Astrocyte (in vitro differentiated cells and primary cell): ENCODE results near the gene SLC6A13. TPM values are rescaled to one million over a fixed set of nuclear protein-coding genes. Genes with fewer than 3 reads are reported as not detected.
A peak's percentile ranks its signal among the peaks of the same experiment; 100 is the strongest.

Source experiments
- DNase-seq: peaks from one replicate; pipeline ENCODE4 v3.0.0-alpha.2; 2010; ENCODE audit warnings: low read depth
- FAIRE-seq: peaks from 2 replicates; lab custom pipeline; 2011; peaks lifted over from hg19 to GRCh38; lab: Jason Lieb, UNC
- H2AFZ ChIP-seq: 2 replicates; pipeline ENCODE4 v1.6.0; 2012; ENCODE audit warnings: low read depth, low read length, inconsistent platforms
- H3K27ac ChIP-seq: 2 replicates; pipeline ENCODE4 v1.5.1; 2011; ENCODE audit warnings: low read depth, low read length, inconsistent platforms
- H3K27me3 ChIP-seq: 2 replicates; pipeline ENCODE4 v1.6.0; 2011; ENCODE audit warnings: low read length, inconsistent platforms; ENCODE audit not compliant: insufficient read depth
- H3K36me3 ChIP-seq: 2 replicates; pipeline ENCODE4 v1.5.1; 2011; ENCODE audit warnings: low read length, inconsistent platforms; ENCODE audit not compliant: insufficient read depth
- H3K4me1 ChIP-seq: 2 replicates; pipeline ENCODE4 v1.5.1; 2011; ENCODE audit warnings: low read length, inconsistent platforms; ENCODE audit not compliant: insufficient read depth
- H3K4me2 ChIP-seq: 2 replicates; pipeline ENCODE4 v1.6.0; 2012; ENCODE audit warnings: low read length, inconsistent platforms
- H3K4me3 ChIP-seq: 2 replicates; pipeline ENCODE4 v1.5.1; 2011; ENCODE audit warnings: low read depth, mild to moderate bottlenecking, low read length, inconsistent platforms; ENCODE audit not compliant: insufficient read depth
- H3K79me2 ChIP-seq: 2 replicates; pipeline ENCODE4 v1.6.0; 2012; ENCODE audit warnings: mild to moderate bottlenecking, low read length, inconsistent platforms; ENCODE audit not compliant: insufficient read depth
- H3K9ac ChIP-seq: 2 replicates; pipeline ENCODE4 v1.6.0; 2012; ENCODE audit warnings: mild to moderate bottlenecking, low read length, inconsistent platforms
- H3K9me3 ChIP-seq: 2 replicates; pipeline ENCODE4 v1.5.1; 2012; ENCODE audit warnings: low read depth, mild to moderate bottlenecking, low read length, inconsistent platforms; ENCODE audit not compliant: insufficient read depth
- H4K20me1 ChIP-seq: 2 replicates; pipeline ENCODE4 v1.6.0; 2012; ENCODE audit warnings: low read length, inconsistent platforms; ENCODE audit not compliant: insufficient read depth
- H3K27ac Mint-ChIP-seq: one replicate; pipeline ENCODE4 v1.8.0; 2021; ENCODE audit warnings: mild to moderate bottlenecking, mixed read lengths; ENCODE audit not compliant: unreplicated experiment
- H3K27me3 Mint-ChIP-seq: one replicate; pipeline ENCODE4 v1.8.0; 2021; ENCODE audit warnings: low read depth, mixed read lengths; ENCODE audit not compliant: unreplicated experiment
- H3K36me3 Mint-ChIP-seq: one replicate; pipeline ENCODE4 v1.8.0; 2021; ENCODE audit warnings: low read depth, mixed read lengths; ENCODE audit not compliant: unreplicated experiment
- H3K4me1 Mint-ChIP-seq: one replicate; pipeline ENCODE4 v1.8.0; 2021; ENCODE audit warnings: low read depth, mixed read lengths; ENCODE audit not compliant: unreplicated experiment
- H3K4me3 Mint-ChIP-seq: one replicate; pipeline ENCODE4 v1.8.0; 2021; ENCODE audit warnings: mild to moderate bottlenecking, moderate library complexity, mixed read lengths; ENCODE audit not compliant: unreplicated experiment
- H3K9me3 Mint-ChIP-seq: one replicate; pipeline ENCODE4 v1.8.0; 2021; ENCODE audit warnings: mild to moderate bottlenecking, mixed read lengths; ENCODE audit not compliant: unreplicated experiment
- EZH2 ChIP-seq: IDR thresholded peaks from 2 replicates; pipeline ENCODE4 v1.6.1; 2012; ENCODE audit warnings: mild to moderate bottlenecking, low read length, inconsistent platforms; ENCODE audit not compliant: insufficient read depth
- total RNA-seq: library from RNA; stranded (reverse); gene quantifications from 2 replicates; pipeline ENCODE4 v1.2.1, GENCODE V29; 2021
- TF ChIP-seq, protein P1 (sequence below): IDR thresholded peaks from 2 replicates; pipeline ENCODE4 v1.5.1; 2011; ENCODE audit warnings: low read depth, mild to moderate bottlenecking, inconsistent platforms, low read length, moderate library complexity; ENCODE audit not compliant: insufficient read depth

SLC6A13 gene
- total RNA-seq, 1 donor from 2014 or later = 2.6 TPM

DNA sequence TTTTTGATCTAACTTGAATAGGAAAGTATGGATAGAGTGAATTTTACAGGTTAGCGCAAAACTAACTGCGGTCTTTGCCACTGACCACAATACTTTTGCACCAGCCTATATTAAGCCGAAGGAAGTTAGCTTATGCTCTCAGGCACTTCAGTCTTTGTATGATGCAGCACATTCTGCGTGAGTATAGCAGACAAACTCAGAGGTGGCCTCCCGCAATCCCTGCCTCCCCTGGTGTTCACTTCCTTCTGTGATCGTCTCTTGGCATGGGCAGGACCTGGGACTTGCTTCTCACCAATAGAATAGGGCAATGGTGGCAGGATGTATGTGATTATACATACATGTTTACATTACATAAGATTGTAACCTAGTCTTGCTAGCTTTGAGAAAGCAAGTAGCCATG, 10.3 kb upstream of the SLC6A13 start:
- no peak for FAIRE-seq
- H3K27ac Mint-ChIP-seq = peak overlapping the region; percentile 60

DNA sequence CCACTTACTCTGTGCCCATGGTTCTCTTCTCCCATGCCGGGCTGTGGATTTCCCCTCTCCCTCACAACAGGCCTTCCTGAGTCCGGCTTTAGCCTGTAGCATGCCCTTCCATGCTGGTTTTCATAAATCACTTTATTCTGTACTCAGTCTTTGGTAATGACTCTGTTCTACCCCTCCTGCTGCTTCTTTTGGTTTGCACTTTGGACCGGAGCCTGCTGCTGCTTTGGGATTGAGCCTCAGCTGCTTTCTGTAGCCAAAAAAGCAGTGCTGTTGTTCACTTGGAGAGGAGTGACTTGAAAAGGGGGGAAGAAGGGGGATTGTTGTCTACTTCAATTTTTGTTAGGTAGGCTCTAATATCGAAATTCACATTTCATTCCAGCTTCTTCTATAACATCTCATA, 8.5 kb upstream of the SLC6A13 start:
- Histone ChIP-seq H3K79me2 (no peaks in the 10 kb centered on the region), H3K9ac (no peak overlapping the region), H3K9me3 (no peaks in the 10 kb centered on the region), H4K20me1 (peaks cover 3% of the 10 kb centered on the region), H3K27me3 (peaks cover 5% of the 10 kb centered on the region), H3K36me3 (no peaks in the 10 kb centered on the region), H3K4me3 (no peak overlapping the region), H3K4me1 (peaks cover 4% of the 10 kb centered on the region), H3K4me2 (no peak overlapping the region), H2AFZ (no peak overlapping the region), H3K27ac (no peak overlapping the region)
- Mint-ChIP-seq H3K27ac (no peak overlapping the region), H3K4me3 (no peak overlapping the region), H3K9me3 (no peaks in the 10 kb centered on the region), H3K4me1 (peaks cover 26% of the 10 kb centered on the region), H3K36me3 (peaks cover 2% of the 10 kb centered on the region), H3K27me3 (no peaks in the 10 kb centered on the region)
- TF ChIP-seq, protein P1, sequence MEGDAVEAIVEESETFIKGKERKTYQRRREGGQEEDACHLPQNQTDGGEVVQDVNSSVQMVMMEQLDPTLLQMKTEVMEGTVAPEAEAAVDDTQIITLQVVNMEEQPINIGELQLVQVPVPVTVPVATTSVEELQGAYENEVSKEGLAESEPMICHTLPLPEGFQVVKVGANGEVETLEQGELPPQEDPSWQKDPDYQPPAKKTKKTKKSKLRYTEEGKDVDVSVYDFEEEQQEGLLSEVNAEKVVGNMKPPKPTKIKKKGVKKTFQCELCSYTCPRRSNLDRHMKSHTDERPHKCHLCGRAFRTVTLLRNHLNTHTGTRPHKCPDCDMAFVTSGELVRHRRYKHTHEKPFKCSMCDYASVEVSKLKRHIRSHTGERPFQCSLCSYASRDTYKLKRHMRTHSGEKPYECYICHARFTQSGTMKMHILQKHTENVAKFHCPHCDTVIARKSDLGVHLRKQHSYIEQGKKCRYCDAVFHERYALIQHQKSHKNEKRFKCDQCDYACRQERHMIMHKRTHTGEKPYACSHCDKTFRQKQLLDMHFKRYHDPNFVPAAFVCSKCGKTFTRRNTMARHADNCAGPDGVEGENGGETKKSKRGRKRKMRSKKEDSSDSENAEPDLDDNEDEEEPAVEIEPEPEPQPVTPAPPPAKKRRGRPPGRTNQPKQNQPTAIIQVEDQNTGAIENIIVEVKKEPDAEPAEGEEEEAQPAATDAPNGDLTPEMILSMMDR = no peak
- TF ChIP-seq EZH2 = no peak
- DNase-seq = no peak
- no peak for FAIRE-seq

More for the DNA sequence above, 10.3 kb upstream of the SLC6A13 start:
- Histone ChIP-seq H3K27me3 (peaks cover 5% of the 10 kb centered on the region), H3K27ac (no peak overlapping the region), H3K9me3 (no peaks in the 10 kb centered on the region), H3K9ac (no peak overlapping the region), H3K4me3 (no peak overlapping the region), H3K36me3 (no peaks in the 10 kb centered on the region), H3K4me1 (peaks cover under 1% of the 10 kb centered on the region), H3K4me2 (no peak overlapping the region), H4K20me1 (peaks cover 9% of the 10 kb centered on the region), H3K79me2 (no peaks in the 10 kb centered on the region), H2AFZ (no peak overlapping the region)
- no peak overlapping the region for H3K4me3 Mint-ChIP-seq
- no peaks in the 10 kb centered on the region for H3K27me3 Mint-ChIP-seq
- peaks cover 23% of the 10 kb centered on the region for H3K4me1 Mint-ChIP-seq
- peaks cover 4% of the 10 kb centered on the region for H3K36me3 Mint-ChIP-seq
- TF ChIP-seq, protein P1 = no peak
- TF ChIP-seq EZH2 = no peak
- DNase-seq = no peak
- H3K9me3 Mint-ChIP-seq = no peaks in the 10 kb centered on the region

DNA sequence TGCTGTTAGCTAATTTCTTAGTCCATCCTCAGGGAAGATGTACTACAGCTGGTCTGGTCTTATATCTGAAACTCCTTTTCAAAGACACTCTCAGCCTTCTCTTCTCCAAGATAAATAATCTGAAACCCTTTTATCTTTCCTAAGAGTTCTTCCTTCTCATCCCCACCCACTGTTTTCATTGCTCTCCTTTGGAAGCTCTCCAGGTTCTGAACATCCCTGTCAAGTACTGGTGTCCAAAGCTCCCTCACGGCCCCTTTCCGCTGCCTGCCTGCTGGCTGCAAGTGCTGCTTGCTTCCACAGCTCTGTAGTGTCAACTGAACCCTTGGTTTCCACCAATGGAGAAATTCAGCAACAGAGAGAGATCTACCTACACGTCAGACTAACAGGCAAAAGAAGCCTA, 6.6 kb upstream of the SLC6A13 start:
- Histone ChIP-seq H3K4me1 (peaks cover 4% of the 10 kb centered on the region), H4K20me1 (peaks cover 3% of the 10 kb centered on the region), H2AFZ (no peak overlapping the region), H3K36me3 (no peaks in the 10 kb centered on the region), H3K9me3 (no peaks in the 10 kb centered on the region), H3K9ac (no peak overlapping the region), H3K79me2 (no peaks in the 10 kb centered on the region), H3K27me3 (peaks cover 5% of the 10 kb centered on the region), H3K27ac (no peak overlapping the region), H3K4me3 (no peak overlapping the region), H3K4me2 (no peak overlapping the region)
- H3K4me3 Mint-ChIP-seq = no peak overlapping the region
- no peaks in the 10 kb centered on the region for H3K9me3 Mint-ChIP-seq
- no peak for TF ChIP-seq EZH2
- TF ChIP-seq, protein P1 = no peak
- H3K36me3 Mint-ChIP-seq = no peaks in the 10 kb centered on the region
- DNase-seq = no peak
- no peaks in the 10 kb centered on the region for H3K27me3 Mint-ChIP-seq
- no peak overlapping the region for H3K27ac Mint-ChIP-seq
- H3K4me1 Mint-ChIP-seq = peaks cover 23% of the 10 kb centered on the region
- no peak for FAIRE-seq
